Right renal pelvis (tissue), 4 donors: ENCODE results near the gene TMEM101. TPM values are rescaled to one million over a fixed set of nuclear protein-coding genes. Genes with fewer than 3 reads are reported as not detected.
"Not testable (repeated sequence)": the region's sequence is repeated elsewhere in the genome, so short reads cannot be mapped to it uniquely, and the experiment has no call there.

Source experiments
- DNase-seq, 4 donors: peaks; one replicate each; pipeline ENCODE4 v3.0.0-alpha.2; 2013; ENCODE audit warnings: low read depth in 4 of 4, low spot score in 3 of 4, missing footprints in 1 of 4
- polyA plus RNA-seq, 4 donors: library from polyadenylated mRNA; unstranded; fragments of 120-200 nt; gene quantifications; one replicate each; pipeline ENCODE4 v1.2.1, GENCODE V29; 2013; ENCODE audit not compliant: insufficient read length in 4 of 4

Gene TMEM101
- polyA plus RNA-seq, 4 donors: 34.5 to 49.8 (median 39.4) TPM

DNA sequence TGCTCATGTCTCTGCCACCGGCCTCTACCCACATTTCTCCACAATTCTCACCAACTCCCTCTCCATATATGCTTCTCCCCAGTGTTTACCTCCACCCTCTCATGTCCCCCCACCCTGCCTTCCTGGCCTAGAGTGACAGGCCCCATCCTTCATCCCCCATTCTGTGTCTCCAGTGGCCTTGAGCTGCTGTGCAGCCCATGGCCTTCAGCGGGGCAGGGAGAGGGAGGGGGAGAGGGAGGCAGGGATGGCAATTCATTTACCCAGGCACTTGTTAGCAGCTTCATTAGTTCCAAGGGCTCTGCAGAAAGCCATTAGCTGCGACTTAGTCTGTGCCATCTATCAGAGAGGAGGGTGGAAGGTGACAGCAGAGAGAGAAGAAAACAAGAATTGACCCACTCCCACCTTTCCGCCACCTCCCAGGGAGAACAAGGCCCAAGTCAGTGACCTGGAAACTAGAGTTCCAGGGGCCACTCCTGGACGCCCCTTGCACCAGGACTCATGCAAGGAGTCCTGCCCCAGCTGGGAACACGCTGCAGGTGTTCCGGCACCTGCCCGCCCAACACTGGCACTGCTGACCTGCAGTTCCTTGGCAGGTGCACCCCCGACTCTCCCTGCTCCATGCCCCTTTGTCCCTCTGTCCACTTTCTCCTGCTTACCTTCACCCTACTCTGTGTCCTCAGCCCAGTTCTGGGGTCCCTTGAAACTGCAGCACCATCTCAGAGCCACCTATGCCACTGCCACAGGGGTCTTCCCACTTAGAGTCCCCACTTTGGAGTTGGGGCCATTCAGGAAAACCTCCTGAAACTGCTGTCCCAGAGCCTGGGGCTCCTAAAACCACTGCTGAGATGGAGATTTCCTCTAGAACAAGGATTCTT lies 37.6 kb downstream of the TMEM101 start:
- DNase-seq: no peak

DNA sequence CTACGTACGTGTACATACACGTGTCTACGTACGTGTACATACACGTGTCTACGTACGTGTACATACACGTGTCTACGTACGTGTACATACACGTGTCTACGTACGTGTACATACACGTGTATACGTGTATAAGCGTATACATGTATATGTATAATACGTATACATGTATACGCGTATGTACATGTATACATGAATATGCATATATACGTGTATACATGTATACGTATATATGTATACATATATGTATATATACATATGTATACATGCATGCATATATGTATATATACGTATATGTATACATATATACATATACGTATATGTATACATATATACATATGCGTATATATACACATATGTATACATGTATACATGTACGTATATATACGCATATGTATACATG lies 38.9 kb downstream of the TMEM101 start:
- DNase-seq: no peak

DNA sequence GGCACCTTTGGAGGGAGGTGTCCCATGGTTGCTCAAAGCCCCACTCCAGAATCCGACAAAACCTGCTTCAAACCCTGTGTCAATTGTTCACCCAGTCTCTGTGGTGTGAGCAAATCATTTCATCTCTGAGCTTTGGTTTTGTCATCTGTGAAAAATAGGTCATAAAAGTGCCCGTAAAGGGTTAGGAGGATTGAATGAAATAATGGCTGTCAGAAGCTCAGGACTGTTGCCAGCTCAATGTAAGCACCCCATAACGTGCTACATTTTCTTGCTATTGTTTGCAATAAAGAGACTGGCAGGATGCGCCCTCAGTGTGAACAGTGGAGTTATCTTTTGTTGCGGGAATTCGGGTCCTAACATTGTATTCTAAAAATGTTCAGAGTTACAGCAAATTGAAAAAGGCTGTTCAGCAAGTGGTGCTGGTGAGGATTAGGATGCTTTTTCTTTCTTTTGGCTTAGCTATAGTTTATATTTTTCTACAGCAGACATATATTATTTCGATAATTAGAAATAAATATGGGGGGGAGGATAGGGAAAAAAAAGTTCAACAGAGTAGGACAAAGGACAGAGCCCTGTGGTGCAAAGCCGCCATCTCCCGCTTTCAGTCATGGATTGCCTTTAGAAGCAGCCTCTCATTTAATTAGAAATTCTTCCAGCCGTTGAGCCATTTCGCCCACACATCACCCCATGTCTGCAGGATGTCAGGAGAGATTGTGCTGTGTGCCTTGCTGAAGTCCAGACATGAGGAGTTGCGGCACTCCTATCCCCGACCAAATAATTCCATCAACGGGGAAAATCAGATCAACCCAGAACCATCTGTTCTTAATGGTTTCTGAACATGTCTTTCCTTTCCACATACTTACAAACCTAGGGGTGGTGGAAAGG lies 40.1 kb downstream of the TMEM101 start:
- no peak for DNase-seq

DNA sequence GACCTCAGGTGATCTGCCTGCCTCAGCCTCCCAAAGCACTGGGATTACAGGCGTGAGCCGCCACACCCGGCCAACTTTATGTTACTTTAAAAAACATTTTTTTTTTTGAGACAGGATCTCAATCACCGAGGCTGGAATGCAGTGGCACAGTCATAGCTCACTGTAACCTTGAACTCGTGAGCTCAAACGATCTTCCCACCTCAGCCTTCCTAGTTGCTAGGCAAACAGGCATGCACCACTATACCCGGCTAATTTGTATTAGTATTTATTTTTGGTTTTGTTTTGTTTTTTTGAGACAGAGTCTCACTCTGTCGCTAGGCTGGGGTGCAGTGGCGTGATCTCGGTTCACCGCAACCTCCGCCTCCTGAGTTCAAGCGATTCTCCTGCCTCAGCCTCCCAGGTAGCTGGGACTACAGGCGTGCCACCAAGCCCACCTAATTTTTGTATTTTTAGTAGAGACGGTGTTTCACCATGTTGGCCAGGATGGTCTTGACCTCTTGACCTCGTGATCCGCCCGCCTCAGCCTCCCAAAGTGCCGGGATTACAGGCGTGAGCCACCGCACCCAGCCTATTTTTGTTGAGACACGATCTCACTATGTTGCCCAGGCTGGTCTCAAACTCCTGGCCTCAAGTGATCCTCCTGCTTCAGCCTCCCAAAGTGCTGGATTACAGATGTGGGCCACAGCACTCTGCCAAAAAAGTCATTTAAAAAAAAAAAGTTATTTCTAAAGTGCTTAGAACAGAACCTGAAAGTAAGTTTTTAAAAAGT lies 42.1 kb downstream of the TMEM101 start:
- DNase-seq: not testable (repeated sequence)

DNA sequence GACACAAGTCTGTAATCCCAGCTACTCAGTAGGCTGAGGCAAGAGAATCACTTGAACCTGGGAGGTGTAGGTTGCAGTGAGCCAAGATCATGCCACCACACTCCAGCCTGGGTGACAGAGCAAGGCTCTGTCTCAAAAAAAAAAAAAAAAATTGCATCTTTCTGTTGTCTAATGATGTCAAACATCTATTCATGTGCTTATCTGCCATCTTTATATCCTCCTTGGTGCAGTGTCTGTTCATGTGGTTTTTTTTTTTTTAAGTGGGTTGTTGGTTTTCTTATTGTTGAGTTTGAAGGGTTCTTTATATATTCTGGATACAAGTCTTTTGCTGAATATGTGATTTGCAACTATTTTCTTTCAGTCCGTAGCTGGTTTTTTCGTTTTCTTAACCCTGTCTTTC lies 43.3 kb downstream of the TMEM101 start:
- not testable (repeated sequence) for DNase-seq

DNA sequence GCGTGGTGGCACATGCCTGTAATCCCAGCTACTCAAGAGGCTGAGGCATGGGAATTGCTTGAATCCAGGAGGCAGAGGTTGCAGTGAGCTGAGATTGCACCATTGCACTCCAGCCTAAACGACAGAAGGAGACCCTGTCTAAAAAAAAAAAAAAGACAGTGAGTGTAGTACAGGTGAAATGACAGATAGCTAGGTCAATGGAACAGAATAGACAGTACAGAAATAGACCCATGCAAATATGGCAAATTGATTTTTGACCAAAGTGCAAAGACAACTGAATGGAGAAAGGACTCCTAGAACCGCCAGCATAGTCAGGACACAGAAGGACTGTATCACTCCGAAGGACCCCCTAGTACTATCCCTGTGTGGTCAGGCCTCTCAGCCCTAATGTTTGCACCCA lies 44.4 kb downstream of the TMEM101 start:
- DNase-seq: no peak

DNA sequence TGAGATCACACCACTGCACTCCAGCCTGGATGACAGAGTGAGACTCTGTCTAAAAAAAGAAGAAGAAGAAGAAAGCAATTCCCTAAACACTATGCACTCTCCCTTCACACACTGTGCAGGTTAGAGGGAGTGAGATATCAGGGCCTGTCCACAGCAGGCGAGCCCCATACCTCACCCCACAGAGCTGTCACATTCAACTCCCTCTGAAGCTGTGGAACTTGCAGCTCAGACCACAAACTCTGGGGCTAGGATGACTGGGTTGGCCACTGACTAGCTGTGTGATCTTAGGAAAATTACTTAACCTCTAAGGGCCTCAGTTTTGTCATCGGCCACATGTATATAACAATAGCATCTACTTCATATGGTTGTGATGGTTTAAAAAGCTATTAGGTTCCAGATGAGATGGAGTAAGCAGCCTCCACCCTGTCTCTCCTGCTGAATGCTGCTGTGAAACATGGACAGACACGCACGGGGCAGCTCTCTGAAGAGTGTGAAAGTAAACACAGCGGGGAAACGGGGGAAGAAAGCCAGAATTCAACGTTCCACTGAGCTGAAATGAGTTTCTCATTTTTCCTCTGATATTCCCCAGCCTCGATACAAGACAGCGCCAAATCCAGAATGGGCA lies 47.4 kb downstream of the TMEM101 start:
- DNase-seq: no peak

DNA sequence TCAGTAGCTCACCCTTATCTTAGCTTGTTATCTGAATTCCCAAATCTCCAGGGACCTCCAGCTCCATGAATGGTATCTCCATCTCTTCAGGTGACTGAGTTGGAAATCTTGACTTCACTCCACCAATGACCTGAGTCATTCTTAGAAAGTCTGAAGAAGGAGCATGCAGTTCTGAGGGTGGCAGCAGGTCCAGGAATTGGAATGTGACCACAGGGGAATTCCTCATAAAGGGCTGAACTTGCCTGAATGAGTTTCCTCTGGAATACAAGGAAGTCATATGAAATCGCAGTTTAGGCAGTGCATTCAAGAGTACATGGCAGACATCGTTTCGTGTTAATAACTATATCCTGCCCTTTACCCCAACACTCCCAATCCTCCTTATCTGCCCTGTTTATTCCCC lies 48.5 kb downstream of the TMEM101 start:
- DNase-seq: no peak

DNA sequence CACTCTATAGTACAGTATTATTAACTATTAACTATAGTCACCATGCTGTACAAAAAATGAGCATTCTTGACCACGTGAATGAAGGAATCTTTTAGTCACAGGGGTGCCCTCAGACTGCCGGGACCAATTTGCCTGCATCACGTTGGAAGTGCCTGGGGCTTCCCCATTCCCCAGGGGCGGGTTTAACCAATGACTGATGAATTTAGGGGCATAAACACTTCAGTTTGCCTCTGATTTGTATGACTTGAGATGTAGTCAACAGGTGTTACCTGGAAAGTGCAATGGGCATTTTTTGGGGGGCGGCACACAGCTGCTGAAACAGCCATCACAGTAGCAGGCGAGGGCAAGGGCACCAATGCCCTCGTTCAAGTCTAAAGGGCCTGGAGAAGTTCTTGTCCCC lies 52.3 kb downstream of the TMEM101 start:
- DNase-seq: no peak

DNA sequence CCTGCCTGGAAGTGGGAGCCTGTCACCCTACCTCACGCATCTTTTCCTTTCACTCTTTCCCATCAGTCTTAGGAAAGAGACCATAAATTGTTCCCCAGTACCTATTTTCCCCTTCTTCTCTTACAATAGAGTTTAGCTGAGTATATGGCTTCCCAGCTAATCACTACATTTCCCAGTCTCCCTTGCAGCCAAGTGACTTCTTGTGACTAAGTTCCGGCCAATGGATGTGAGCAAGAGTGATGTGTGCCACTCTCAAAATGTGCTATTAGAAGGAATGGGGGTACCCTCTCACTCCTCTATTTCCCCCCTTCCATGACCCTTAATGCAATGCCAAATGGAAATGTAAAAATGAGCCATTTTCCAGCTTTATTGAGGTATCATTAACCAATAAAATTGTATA lies 52.8 kb downstream of the TMEM101 start:
- no peak for DNase-seq

DNA sequence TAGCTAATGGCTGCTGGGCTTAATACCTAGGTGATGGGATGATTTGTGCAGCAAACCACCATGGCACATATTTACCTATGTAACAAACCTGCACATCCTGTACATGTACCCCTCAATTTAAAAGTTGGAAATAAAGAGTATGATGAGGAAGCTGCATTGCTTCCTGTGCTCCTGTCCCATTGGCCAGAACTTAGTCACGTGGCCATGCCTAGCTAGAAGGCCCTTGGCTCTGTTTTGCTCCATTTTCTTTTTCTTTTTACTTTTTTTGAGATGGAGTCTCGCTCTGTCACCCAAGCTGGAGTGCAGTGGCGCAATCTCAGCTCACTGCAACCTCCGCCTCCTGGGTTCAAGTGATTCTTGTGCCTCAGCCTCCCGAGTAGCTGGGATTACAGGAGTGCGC lies 53.5 kb downstream of the TMEM101 start:
- DNase-seq: not testable (repeated sequence)

Other genes with a start within 250 kb of the TMEM101 start
- 10 to 100 TPM; 60.3 to 62.1 (median 61.6) TPM for gene DUSP3, start 236.0 kb downstream of the TMEM101 start, polyA plus RNA-seq
- under 1 TPM in 1 of 4 donors, not detected in 3; 0.06 TPM for gene CFAP97D1, start 234.5 kb downstream of the TMEM101 start, polyA plus RNA-seq
- gene MPP3, start 181.8 kb downstream of the TMEM101 start, polyA plus RNA-seq: 1 to 10 TPM; 6.1 to 8.5 (median 7.6) TPM
- 1 to 10 TPM in 1 of 4 donors, under 1 TPM in 3; 0.98 to 1.5 (median 0.99) TPM for gene CD300LG, start 167.8 kb downstream of the TMEM101 start, polyA plus RNA-seq
- gene MPP2, start 107.4 kb downstream of the TMEM101 start, polyA plus RNA-seq: 1 to 10 TPM; 5.7 to 7.5 (median 5.9) TPM
- gene PPY, start 72.5 kb downstream of the TMEM101 start, polyA plus RNA-seq: under 1 TPM in 2 of 4 donors, not detected in 2; 0.34 to 0.65 TPM
- gene PYY, start 61.0 kb downstream of the TMEM101 start, polyA plus RNA-seq: under 1 TPM; 0.15 to 0.39 (median 0.23) TPM
- 1 to 10 TPM; 2.1 to 4.7 (median 2.5) TPM for gene NAGS, start 10.3 kb downstream of the TMEM101 start, polyA plus RNA-seq
- gene LSM12, start 51.7 kb upstream of the TMEM101 start, polyA plus RNA-seq: 10 to 100 TPM; 38.5 to 48.4 (median 45.7) TPM
- gene G6PC3, start 55.8 kb upstream of the TMEM101 start, polyA plus RNA-seq: 10 to 100 TPM; 71.1 to 97.7 (median 87.5) TPM
- 10 to 100 TPM; 44.5 to 56.7 (median 48.1) TPM for gene HDAC5, start 108.7 kb upstream of the TMEM101 start, polyA plus RNA-seq
- gene HROB, start 127.0 kb upstream of the TMEM101 start, polyA plus RNA-seq: 1 to 10 TPM; 3.4 to 4.7 (median 3.6) TPM
- 1 to 10 TPM; 1.8 to 2.3 (median 2.1) TPM for gene ASB16, start 155.7 kb upstream of the TMEM101 start, polyA plus RNA-seq
- gene TMUB2, start 172.0 kb upstream of the TMEM101 start, polyA plus RNA-seq: 10 to 100 TPM; 43.6 to 54.2 (median 46.4) TPM
- gene ATXN7L3, start 184.9 kb upstream of the TMEM101 start, polyA plus RNA-seq: 10 to 100 TPM; 60.1 to 72.7 (median 68.8) TPM
- gene UBTF, start 204.7 kb upstream of the TMEM101 start, polyA plus RNA-seq: 100 to 1,000 TPM; 126 to 130 (median 128) TPM